NCI-H82 treated with DMSO at 0.1 percent for 48 hours (cell line): Measurements from ENCODE around the gene NTSR2.
"Not testable (repeated sequence)": the region's sequence is repeated elsewhere in the genome, so short reads cannot be mapped to it uniquely, and the experiment has no call there.

Experiments
- DNase-seq: peaks from one replicate; lab custom pipeline; 2025; ENCODE audit not compliant: unreplicated experiment; lab: John Stamatoyannopoulos, UW

Gene NTSR2

DNA sequence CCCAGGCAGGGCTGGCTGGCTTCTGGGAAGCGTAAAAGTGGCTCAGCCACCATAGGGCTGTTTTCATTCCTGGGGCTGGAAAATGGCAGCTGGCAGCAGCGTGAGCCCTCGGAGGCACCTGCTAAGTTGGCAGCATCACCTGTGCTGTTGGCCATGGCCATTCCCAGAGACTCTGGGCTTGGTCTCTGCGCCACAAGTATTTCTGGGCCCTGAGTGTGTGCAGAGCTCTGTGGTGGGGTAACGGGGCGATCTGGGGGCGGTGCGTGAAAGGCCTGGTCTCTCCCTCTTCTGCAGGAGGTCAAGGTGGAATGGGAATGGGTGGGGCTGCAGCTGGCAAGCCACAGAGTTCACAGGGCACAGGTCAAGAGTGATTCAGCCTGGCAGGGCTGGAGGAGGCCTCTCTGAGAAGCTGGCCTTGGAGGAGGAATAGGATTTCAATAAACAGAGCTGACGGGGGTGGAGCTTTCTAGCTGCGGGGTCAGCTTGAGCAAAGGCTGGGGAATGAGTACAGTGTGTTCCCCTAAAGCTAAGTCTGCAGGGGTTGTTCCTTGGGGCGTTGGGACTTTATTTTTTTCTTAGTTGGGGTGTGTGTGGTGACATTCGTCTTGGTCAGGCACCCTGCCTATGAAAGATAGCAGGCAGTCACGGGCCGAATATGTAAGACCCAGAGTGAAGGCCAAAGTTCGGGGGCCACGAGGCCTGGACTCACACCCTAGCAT is 10.3 kb upstream of the NTSR2 start:
- no peak for DNase-seq

DNA sequence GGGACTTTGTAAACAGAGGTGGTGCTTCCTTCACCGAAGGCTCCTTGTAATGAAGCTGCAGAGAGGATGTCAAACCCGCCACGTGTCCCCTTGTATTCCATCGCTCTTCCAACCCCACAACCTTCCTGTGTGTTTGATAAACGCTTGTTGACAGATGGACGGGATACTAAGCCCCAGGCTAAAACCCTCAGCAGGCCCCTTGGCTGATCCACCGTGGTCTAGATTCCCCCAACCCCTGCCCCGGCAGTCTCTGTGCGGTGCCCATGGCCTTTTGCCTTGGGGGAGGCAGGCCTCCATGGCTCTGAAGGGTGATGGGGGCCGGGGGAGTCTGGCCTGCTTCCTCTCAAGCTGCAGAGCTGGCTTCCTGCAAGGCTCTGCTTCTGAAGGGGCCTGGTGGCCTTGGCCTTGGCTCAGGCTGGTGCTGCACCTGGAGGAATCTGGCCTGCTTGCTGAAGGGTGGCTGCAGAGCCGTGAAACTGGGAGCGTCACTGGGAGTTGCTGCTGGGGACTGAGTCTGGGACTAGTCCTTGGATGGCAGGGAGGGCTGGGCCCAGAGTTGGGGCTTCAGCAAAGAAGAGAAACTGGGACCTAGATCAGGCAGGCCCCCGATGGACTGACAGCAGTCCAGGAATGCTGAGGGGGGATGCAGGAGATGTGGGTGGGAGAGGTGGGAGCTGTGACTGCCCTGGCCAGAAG is 9.6 kb upstream of the NTSR2 start:
- DNase-seq = peak; percentile 63

GRCh38 chr2:11679016-11679415 is 9.0 kb upstream of the NTSR2 start:
- DNase-seq = no peak

DNA sequence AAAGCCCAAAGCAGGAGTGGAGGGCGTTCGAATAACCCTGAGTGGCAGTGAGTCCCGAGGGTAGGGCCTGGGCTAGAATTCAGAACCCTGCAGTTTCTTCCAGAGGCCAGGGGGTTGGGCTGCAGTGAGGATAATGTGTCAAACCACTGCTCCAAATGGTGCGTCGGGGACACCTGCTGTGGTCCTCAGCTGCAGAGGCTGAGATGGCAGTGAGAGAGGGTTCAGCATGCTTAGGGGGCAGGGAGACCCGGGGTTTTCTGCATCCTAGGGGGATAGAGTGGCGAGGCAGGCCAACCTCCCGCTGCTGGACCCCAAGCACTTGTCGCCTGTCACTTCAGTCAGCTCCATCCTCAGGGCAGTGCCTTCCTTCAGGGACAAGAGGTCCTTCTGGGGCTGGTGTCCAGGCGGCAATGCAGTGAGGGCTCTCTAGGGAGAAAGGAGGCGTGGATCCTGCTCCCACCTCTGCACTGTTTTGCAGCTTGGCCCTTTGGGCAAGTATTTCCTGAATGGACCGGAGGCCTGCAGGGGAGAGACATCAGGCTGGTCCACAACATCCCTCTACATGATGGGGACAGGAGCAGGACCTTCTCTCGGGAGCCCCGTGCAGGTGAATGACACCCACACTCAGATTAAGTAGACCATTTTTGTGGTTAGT is 8.4 kb upstream of the NTSR2 start:
- no peak for DNase-seq

- no peak for DNase-seq
These were observed 7.4 kb upstream of the NTSR2 start for GRCh38 chr2:11677136-11678055.

GRCh38 chr2:11676640-11677039 is 6.6 kb upstream of the NTSR2 start:
- DNase-seq = no peak

GRCh38 chr2:11675423-11676112 is 5.6 kb upstream of the NTSR2 start:
- DNase-seq = no peak

- DNase-seq = no peak
These were observed 5.0 kb upstream of the NTSR2 start for GRCh38 chr2:11674983-11675382.

GRCh38 chr2:11672407-11672806 is 2.4 kb upstream of the NTSR2 start:
- DNase-seq = no peak

DNA sequence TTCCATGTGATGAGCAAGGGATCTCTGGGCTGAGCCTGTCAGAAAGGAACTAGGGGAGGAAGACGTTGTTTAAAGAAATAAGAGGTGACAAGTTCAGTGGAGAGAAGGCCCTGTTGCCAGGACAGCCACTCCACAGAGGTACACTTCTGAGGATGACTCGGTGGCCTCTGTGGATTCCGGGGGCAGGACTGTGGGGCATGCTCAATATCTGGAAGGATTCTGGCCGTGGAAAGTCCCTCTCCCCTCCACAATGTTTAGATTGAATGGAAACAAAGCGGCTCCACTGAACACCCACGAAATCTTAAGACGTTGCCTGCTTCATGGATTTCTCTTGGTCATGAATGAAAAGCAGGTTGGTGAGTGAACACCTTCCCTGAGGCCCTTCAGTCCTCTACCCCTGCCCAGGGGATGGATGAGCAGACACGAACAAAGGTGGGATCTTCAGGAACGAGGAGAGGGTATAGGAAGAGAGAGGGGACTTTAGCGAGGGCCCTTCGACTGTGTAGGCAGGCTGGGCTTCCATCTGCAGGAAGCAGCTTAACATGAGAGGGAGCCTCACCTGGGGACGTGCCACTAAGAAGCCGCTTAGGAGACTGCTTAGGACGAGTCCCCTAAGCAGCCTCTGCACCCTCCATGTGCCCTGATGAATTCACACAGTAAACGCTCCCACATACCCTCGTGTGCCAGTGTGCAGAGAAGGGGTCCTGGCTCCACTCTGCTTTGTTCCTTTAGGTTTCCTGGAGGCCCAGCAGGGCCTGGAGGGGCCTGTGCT is 1.9 kb downstream of the NTSR2 start:
- DNase-seq = no peak

- DNase-seq = no peak
These were observed 2.8 kb downstream of the NTSR2 start for GRCh38 chr2:11667194-11667593.

DNA sequence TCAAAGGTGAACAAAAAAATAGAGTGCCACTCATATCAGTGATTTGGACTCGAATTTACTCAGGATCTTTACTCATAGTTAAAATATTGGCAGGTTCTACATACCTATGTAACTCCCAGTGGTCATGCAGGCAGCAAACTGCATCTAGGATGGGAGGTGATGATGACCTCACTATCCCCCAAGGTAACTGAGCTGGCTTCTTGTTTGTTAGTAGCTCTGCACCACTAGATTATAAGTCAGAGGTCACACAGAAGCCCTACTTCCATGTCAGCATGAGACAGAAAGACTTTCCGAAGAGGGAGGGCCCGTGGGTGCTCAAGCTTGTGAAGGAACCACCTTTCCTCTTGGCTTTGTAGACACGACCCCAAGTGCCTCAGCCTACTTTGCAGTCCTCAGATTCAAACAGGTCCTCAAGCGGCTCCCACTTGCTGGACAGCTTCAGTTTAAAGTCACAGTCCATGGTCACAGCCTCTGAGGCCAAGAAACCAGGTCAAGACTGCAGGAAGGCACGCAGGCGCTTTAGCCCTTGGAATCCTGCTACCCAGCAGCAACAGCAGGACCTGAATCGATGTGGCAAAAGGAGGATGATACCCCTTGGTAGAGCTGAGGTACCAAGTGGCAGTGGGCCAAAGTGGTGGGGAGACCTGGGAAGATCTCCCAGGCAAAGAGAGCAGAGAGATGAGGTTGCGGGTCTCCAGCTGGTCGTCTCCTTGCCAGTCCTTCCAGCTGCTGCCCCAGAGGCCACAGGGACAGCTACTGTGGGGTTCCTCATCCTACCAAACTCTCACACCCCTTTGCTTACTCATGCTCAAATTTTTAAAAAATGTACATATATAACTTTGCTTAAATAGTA is 4.3 kb downstream of the NTSR2 start:
- no peak for DNase-seq

- DNase-seq = no peak
These were observed 5.0 kb downstream of the NTSR2 start for GRCh38 chr2:11665028-11665427.

GRCh38 chr2:11663427-11663826 is 6.6 kb downstream of the NTSR2 start:
- no peak for DNase-seq

GRCh38 chr2:11662882-11663281 is 7.1 kb downstream of the NTSR2 start:
- DNase-seq = no peak

DNA sequence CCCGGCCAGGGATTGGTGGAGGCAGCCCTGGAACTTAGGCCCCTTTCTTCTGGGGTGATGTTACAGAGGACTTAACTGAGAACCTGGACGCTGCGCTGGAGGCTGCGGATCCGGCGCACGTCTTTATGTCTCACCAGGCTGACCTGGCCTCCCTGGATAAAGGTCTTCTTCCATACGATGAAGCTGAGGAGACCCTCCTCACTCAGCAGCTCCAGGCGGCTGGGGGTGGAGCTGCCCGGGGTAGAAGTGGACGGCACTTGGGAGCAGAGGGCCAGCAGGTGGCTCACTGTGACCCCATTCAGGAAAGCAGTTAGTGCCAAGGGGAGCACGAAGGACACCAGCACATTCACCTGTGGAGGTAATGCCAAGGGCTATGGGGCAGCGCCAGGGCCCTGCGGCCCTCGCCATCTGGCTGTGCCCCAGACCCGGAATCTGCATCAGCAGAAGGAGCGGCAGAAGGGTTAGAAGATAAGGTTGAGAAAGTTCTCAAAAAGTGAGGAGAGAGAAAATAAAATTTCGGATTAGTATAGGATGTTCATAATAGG is 8.0 kb downstream of the NTSR2 start:
- no peak for DNase-seq

- DNase-seq = not testable (repeated sequence)
These were observed 9.6 kb downstream of the NTSR2 start for GRCh38 chr2:11660396-11660795.

DNA sequence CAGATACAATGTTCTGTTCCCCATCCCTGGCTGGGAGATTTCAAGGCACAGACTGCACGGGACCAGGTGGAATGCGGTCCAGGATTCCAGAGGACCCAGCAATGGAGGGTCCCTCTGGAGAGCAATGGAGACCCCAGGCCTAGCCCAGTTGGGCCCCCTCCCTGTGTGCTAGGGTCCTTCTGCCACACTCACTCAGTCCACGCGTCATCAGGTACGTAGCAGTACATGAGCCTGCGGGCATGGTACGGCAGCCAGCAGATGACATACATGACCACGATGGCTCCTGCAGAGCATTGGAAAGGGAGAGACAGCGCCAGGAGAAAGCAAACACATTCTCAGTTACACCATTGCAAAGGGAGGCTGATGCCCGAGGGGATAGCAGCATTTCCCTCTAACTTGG is 10.1 kb downstream of the NTSR2 start:
- no peak for DNase-seq

DNA sequence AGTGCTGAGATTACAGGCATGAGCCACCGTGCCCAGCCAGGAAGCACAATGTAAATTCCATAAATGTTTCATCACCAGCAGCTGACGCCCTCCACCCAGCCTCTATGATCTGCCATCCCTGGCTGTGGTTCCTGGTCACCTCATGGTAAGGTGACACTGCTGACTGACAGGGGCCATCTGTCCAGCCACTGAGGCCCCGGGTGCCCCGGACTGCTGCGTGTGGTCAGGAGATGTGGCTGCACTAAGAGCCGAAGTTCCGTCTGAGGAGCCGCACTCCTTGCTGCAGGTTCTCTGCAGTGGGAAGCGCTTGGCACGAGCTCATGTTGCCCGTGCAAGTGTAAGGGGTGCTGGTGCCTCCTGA is 10.9 kb downstream of the NTSR2 start:
- DNase-seq = no peak
